Measurements from ENCODE around the gene RPS21. TPM values are rescaled to one million over a fixed set of nuclear protein-coding genes. Genes with fewer than 3 reads are reported as not detected.
A peak's percentile ranks its signal among the peaks of the same experiment; 100 is the strongest.

Gene RPS21
- total and polyA plus RNA-seq, 9 of the 15 experiments (the other 6 are each of a cell fraction or from before 2014, with no cell fraction given), result 1,380 to 5,647 (median 3,091) TPM

DNA sequence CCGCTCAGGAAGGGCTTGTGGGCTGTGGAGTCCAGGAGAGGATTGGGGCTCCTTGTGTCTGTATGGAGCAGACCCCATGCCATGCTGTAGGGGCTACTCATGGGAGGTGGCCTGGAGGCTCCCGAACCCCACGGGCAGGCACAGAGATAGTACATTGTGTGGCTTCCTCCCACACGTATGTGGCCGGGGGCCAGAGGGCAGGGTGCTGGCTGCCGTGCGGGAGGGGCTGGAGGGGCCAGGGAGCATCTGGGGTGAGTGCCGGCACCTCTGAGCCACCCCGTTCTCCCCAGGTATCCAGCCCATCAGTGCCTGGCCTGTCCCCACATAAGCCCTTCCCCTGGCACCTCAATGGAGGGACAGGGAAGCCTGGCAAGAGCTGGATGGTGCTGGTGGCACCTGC, 32.9 kb downstream of the RPS21 start:
- ChIA-PET POLR2A (interaction anchor here (0.7 to 1.2 kb wide), 3 partner anchors 10 to 150 kb away, joined by 3 to 5 read pairs (median 4); no protein-coding TSS in a partner anchor), CTCF (ENCODE audit: low intra/inter-chr PET ratio) (no interaction called here)
- H3K9ac ChIP-seq (ENCODE audit: insufficient read depth in 1 of 2, low read depth in 2 of 2, low read length in 2 of 2), result peak overlapping the region in 1 of 2 experiments; percentile 37; a peak in 1 of 4 replicates
- in situ Hi-C loops (cut with MboI), result loop anchor here (5.0 to 10.0 kb wide), 2 partner anchors 73 to 195 kb away; no protein-coding TSS in a partner anchor
- FAIRE-seq, result no peak
- no peaks in the 10 kb centered on the region for H3K79me2 ChIP-seq (ENCODE audit: control insufficient read depth, insufficient read depth, low read length)
- H3K4me2 ChIP-seq (ENCODE audit: insufficient read depth, low read length), result no peak overlapping the region
- peaks cover 3% of the 10 kb centered on the region for H3K9me1 ChIP-seq (ENCODE audit: control insufficient read depth, insufficient read depth, low read length)
- 9% methylated on average over 9 of the region's 9 CpGs for WGBS (ENCODE audit: insufficient coverage, low coverage, missing lambda C conversion rate)
- no peak overlapping the region for H2AFZ ChIP-seq (ENCODE audit: low read depth, low read length)
- ATAC-seq, result no peak
- H3K36me3 ChIP-seq (ENCODE audit: control insufficient read depth, insufficient read depth, low read length), result no peaks in the 10 kb centered on the region
- intact Hi-C loops (cut with micrococcal nuclease), result no loop called here
- H3K4me3 ChIP-seq, result no peak overlapping the region
- H3K9me3 ChIP-seq (replicated peaks; ENCODE audit: control insufficient read depth, insufficient read depth, low read depth, low read length), result no peaks in the 10 kb centered on the region
- no peak overlapping the region for H3K27ac ChIP-seq (ENCODE audit: extremely low read depth, low read depth, low read length)
- TF ChIP-seq TEAD2 (tag; IDR thresholded peaks at IDR 0.05), result no peak
- TF ChIP-seq, protein P1, sequence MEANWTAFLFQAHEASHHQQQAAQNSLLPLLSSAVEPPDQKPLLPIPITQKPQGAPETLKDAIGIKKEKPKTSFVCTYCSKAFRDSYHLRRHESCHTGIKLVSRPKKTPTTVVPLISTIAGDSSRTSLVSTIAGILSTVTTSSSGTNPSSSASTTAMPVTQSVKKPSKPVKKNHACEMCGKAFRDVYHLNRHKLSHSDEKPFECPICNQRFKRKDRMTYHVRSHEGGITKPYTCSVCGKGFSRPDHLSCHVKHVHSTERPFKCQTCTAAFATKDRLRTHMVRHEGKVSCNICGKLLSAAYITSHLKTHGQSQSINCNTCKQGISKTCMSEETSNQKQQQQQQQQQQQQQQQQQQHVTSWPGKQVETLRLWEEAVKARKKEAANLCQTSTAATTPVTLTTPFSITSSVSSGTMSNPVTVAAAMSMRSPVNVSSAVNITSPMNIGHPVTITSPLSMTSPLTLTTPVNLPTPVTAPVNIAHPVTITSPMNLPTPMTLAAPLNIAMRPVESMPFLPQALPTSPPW (CRISPR knock-in tag; IDR thresholded peaks at IDR 0.05), result peak; percentile 54; the same call in 1 of the 2 replicates
- H4K20me1 ChIP-seq (replicated peaks; ENCODE audit: control insufficient read depth, insufficient read depth, low read length), result 0 out of 2 replicates have a peak, but pooled peaks cover 10% of the 10 kb centered on the region
- peak in 2 of 4 experiments; percentile 60 to 61 for DNase-seq (ENCODE audit: extremely low read depth in 1 of 4, low spot score in 3 of 4)
- H3K27me3 ChIP-seq (ENCODE audit: control insufficient read depth in 2 of 2, insufficient read depth in 2 of 2, low read length in 2 of 2), result peaks cover 10 to 50% of the 10 kb centered on the region in 2 experiments; a peak in 4 of 5 replicates
- peaks cover 8 to 87% of the 10 kb centered on the region in 2 experiments; a peak in 4 of 5 replicates for H3K4me1 ChIP-seq (replicated peaks in 1 of 2; ENCODE audit: control insufficient read depth in 2 of 2, insufficient read depth in 2 of 2, low read length in 2 of 2)
- no TSS peak for BruUV-seq (replicated peaks)
